SKM-1 treated with dmso at 0.1 percent for 144 hours (cell line): ENCODE data around the gene TLCD3B.

Source experiments
- DNase-seq: peaks from one replicate; lab custom pipeline; 2025; ENCODE audit not compliant: unreplicated experiment; lab: John Stamatoyannopoulos, UW

TLCD3B gene

DNA sequence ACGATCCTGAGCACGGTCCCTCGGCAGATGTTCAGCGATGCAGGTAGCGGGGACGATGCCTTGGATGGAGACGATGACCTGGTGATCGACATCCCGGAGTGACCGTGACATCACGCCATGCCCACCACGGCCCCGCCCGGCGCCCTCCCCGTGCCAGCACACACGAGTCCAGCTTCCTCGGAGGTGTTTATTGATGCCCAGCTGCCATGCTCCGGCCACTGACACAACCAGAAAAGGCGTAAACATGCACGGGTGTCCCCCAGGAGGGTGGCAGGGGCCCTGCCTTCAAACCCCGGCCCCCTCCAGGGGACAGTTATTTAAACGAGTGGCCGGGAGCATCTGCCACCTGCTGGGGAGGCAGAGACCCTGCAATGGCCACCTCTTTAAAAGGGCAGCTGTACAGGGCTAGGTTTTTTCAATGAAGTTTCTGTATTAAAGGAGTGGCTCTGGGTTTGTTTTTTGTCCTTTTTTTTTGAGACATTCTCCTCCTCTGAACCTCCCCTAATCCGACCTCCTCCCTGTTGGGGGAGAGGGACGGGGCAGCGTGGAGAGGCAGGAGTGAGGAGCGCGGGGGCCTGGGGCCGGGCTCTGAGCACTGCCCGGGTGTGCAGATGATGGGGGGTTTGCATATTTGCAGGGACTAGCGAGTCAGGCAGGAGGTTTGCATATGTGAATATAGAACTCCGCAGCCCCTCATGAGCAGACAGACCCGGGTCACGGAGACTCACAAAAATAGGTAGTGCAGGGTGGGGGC, 25.6 kb downstream of the TLCD3B start:
- DNase-seq: peak; percentile 39

- DNase-seq: no peak
These were observed 26.2 kb downstream of the TLCD3B start for GRCh38 chr16:30004811-30005242.

DNA sequence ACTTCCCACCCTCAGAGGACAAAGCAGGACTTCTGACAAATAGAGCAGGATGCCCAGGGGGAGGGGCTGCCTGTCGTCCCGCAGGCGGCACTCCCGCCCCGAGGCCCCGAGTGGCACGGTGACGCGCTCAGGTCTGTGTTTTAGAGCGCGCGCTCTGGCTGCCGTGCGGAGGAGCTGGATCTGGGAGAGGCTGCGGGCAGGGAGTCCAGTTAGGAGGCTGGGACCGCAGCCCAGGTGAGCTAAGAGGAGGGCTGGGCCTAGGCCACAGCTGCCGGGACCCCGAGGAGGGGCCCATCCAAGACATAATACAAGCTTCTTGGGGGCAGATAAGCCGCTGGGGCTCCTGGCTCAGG, 26.7 kb downstream of the TLCD3B start:
- DNase-seq: no peak

DNA sequence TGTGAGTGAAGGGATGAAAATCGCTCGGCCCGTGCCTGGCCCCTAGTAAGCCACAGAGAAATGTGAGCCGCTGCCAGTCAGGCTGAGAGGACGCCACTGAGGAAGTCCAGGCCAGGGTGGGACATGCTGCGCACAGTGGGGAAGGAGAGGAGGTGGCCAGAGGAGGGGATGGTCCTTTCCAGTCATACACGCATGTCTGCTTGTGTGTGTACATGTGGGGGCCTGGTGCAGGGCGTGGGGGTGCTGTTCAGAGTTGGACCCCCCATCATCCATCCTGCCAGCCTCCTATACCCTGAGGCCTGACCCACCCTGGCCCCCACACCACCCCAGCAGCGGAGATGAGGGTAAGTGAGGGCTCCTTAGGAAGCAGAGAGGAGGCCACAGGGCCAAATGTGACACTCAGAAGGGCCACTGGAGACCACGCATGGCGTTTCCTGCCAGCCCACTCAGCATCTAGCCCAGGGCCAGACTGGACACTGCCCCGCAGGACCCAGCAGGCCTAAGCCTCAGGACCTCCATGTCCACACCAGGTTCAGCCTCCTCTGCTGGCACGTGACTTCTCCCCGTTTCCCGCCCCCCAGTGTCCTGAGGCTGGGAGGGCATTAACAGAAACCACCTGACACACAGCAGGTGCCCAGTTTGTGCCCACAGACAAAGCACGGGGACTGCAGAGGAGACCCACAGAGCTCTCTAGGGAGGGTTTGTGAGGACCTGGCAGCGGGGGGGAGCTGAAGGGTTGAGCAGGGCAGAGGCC, 27.2 kb downstream of the TLCD3B start:
- DNase-seq: no peak

- DNase-seq: no peak
These were observed 28.3 kb downstream of the TLCD3B start for GRCh38 chr16:30002614-30003346.

DNA sequence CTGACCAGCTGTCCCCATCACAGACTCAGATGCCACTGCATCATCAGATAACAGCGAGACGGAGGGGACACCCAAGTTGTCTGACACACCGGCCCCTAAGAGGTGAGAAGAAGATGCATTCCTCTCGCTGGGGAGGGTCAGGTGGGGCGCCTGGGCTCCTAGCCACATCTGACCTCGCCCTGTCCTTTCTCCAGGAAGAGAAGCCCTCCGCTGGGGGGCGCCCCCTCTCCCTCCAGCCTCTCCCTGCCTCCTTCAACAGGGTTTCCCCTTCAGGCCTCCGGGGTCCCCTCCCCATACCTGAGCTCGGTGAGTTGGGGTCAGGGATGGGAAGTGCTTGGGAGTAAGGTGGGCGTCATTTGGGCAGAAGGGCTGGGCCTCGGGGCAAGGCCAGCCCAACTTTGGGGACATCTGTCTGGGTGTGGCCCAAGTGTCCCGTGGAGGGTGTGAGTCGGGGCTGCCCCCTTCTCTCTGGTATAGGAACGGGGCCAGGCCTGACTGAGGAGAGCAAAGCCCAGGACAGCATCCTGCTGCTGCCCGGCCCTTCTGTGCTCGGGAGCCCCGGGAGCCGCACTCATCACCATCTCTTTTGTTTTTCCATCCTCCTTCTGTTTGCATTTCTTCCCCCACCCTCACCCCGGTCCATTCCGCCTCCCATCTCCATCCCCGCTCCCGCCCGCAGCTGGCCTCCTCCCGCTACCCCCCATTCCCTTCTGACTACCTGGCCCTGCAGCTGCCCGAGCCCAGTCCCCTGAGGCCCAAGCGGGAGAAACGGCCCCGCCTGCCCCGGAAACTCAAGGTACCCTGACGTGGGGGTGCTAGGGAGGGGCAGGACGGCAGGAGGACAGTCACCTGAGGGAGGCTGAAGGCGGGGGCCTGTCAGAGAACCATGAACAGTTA, 30.1 kb downstream of the TLCD3B start:
- DNase-seq: no peak

- no peak for DNase-seq
These were observed 31.5 kb downstream of the TLCD3B start for GRCh38 chr16:29999605-30000004.

DNA sequence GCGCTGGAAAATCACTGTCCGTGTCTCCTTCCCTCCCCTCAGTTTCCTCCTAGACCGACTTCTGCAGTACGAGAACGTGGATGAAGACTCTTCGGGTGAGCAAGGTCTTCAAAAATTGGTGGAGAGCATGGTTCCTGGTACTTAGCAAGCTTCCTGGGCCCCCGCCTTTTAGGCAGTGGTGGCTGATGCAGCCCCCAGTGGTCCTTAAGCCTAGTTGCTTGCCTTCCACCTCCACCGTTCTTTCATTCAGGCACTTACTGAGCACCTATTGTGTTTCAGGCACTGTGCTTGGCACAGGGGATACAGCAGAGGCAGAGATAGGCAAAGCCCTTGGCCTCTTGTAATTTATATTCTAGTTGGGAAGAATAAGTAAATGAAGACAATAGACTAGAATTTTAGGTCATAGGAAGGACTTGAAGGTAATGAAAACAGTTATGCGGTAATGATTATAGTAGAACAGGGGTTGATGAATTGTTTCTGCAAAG, 34.3 kb downstream of the TLCD3B start:
- no peak for DNase-seq

GRCh38 chr16:29995911-29996765, 34.9 kb downstream of the TLCD3B start, which contains the start of gene INO80E:
INO80E (plus strand) TSS chr16:29996241; CDS start chr16:29996311, 70 bp downstream.
- DNase-seq: peak; percentile 92

- peak; percentile 79 for DNase-seq
These were observed 35.7 kb downstream of the TLCD3B start, which contains the start of gene HIRIP3 for GRCh38 chr16:29995324-29995910. HIRIP3 (minus strand) TSS chr16:29995617; CDS start chr16:29995605, 12 bp downstream.

DNA sequence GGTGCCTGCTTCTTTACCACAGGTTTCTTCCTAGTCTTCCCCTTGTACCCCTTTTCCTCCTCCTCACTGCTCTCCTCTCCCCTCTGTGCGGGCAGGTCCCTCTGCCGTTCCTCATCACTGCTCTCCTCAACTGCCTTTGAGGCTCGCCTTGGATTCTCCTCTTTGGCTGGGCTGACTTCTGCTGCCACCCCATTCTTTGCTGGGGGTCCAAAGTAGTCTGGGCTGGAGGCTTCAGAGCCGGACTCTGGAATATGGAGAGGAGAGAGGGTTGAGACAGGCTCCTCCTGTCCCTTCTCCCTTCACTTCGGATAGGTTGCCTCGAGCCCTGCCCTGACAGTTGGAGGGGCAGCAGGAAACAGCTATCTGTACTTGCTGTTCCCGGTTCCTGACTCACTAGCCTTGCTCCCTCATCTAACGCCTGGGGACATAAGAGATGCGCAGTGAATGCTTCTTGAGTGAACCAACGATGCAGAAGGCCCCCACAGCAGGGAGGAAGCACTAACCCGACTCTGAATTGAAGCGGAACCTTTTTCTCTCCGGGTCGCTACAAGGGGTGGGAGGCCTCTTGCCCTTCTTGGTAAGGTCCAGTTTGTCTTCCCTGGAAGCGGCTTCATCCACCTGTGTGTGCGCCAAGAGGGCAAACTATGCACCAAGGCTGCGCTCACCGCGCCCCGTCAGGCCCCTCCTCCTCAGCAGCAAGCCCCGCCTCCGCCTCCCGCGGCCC, 36.3 kb downstream of the TLCD3B start:
- no peak for DNase-seq

- DNase-seq: no peak
These were observed 37.0 kb downstream of the TLCD3B start for GRCh38 chr16:29993903-29994599.

DNA sequence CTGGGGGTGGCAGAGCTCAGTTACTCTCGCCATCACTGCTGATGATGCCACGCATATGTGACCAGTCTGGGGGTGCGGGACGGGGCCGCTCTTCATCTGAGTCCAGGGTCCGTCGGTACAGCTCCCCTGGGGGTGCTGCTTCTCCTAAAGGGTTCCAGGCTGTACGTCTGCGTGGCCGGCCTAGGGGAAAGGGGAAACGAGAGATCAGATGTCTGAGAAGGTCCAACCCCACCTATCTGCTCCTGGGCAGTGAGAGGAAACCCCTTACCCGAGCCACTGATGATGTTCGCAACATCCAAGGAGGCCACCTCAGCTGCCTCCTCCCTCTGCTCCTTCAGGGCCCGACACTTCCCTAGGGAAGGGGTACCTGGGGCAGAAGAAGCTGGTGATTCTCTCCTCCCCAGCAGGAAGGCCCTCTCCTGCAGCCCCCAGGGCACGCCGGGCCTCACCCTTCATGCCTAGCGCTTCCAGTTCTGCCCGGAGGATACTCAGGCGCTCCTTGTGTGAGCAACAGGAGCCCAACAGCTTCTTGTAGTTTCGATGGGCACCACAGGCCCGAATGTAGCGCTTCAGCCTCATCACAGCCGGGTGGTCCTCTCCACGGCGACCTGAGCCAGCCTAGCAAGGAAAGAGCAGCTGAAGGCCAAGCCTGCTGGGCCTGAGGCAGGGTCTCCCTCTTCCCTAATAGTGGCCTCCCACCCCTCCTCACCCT, 37.7 kb downstream of the TLCD3B start:
- DNase-seq: no peak

DNA sequence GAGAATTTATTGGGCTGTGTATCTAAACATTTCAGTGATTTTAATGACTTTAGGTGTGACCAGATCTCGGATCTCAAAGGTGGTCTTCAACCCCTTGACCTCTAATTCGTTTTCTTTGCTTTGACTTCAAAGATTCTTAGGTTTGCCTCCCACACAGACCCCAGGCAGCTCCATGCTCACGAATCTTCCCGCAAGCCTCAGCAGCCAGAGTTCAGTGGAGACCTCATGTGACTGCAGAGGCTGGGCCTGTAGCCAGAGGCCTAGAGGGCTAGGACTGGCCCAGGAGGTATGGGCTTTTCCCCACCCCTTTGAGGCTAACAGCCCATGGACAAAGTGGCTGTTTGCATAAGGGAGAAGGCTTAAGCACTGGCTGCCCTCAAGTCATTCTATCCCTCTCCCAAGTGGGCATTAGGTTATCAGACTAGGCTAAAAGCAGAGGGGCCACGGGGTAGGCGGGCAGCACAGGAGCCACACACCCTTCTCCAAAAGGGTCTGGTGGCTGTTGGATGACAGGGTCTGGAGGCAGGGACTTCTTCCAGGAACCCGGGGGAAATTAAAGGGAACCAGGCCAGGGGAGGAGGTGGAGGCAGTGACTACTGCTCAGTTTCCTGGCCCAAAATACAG, 38.6 kb downstream of the TLCD3B start:
- no peak for DNase-seq

DNA sequence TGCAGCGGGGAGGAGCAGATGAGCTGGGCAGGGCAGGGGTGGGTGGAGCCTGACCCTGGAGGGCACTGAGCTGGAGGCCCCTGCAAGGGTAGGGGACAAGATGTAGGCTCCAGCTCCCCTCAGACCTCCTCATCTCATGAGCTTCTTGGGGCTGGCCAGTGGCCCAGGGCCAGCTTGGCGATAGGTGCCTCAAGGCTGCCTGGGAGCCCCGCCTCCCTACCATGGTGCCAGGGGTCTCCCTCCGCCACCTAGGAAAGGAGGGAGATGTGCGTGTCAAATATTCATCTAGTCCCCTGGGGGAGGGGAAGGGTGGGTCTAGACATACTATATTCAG, 39.5 kb downstream of the TLCD3B start:
- no peak for DNase-seq

DNA sequence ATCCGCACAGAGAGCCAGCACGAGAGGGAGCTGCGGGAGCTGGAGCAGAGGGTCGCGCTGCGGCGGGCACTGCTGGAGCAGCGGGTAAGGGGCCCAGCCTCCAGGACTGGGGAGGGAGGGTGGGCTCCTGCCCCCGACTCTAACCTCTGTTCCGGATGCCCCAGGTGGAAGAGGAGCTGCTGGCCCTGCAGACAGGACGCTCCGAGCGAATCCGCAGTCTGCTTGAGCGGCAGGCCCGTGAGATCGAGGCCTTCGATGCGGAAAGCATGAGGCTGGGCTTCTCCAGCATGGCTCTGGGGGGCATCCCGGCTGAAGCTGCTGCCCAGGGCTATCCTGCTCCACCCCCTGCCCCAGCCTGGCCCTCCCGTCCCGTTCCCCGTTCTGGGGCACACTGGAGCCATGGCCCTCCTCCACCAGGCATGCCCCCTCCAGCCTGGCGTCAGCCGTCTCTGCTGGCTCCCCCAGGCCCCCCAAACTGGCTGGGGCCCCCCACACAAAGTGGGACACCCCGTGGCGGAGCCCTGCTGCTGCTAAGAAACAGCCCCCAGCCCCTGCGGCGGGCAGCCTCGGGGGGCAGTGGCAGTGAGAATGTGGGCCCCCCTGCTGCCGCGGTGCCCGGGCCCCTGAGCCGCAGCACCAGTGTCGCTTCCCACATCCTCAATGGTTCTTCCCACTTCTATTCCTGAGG, 40.0 kb downstream of the TLCD3B start:
- no peak for DNase-seq
